HG02798 (cell line): ENCODE data around the gene TAC4.
"Not testable (repeated sequence)": the region's sequence is repeated elsewhere in the genome, so short reads cannot be mapped to it uniquely, and the experiment has no call there.

Source experiments
- ATAC-seq: cut with Tn5 transposase; IDR thresholded peaks from one replicate; pipeline ENCODE4 v1.9.1; 2021; ENCODE audit warnings: mild to moderate bottlenecking; ENCODE audit not compliant: unreplicated experiment, poor library complexity

The TAC4 gene

GRCh38 chr17:49846938-49847712 lies 744 bp downstream of the TAC4 start:
- ATAC-seq, result no peak

- ATAC-seq, result no peak
These were observed 2.5 kb downstream of the TAC4 start for GRCh38 chr17:49845321-49845720.

- ATAC-seq, result no peak
These were observed 4.0 kb downstream of the TAC4 start for GRCh38 chr17:49843774-49844350.

GRCh38 chr17:49842846-49843245 lies 5.0 kb downstream of the TAC4 start:
- ATAC-seq, result no peak

- ATAC-seq, result no peak
These were observed 5.5 kb downstream of the TAC4 start for GRCh38 chr17:49842371-49842770.

- ATAC-seq, result no peak
These were observed 6.3 kb downstream of the TAC4 start for GRCh38 chr17:49841548-49841947.

- no peak for ATAC-seq
These were observed 8.4 kb downstream of the TAC4 start for GRCh38 chr17:49839455-49839854.

- ATAC-seq, result no peak
These were observed 11.5 kb downstream of the TAC4 start for GRCh38 chr17:49836111-49837030.

GRCh38 chr17:49835472-49835871 lies 12.4 kb downstream of the TAC4 start:
- no peak for ATAC-seq

- no peak for ATAC-seq
These were observed 13.6 kb downstream of the TAC4 start for GRCh38 chr17:49834118-49834743.

- no peak for ATAC-seq
These were observed 14.8 kb downstream of the TAC4 start for GRCh38 chr17:49832840-49833599.

GRCh38 chr17:49830605-49831004 lies 17.3 kb downstream of the TAC4 start:
- no peak for ATAC-seq

- no peak for ATAC-seq
These were observed 18.8 kb downstream of the TAC4 start for GRCh38 chr17:49829026-49829425.

- ATAC-seq, result not testable (repeated sequence)
These were observed 19.5 kb downstream of the TAC4 start for GRCh38 chr17:49828325-49828724.

GRCh38 chr17:49825645-49826044 lies 22.2 kb downstream of the TAC4 start:
- ATAC-seq, result no peak

GRCh38 chr17:49823614-49824013 lies 24.3 kb downstream of the TAC4 start:
- ATAC-seq, result no peak

- no peak for ATAC-seq
These were observed 25.0 kb downstream of the TAC4 start for GRCh38 chr17:49822829-49823228.

- ATAC-seq, result no peak
These were observed 26.0 kb downstream of the TAC4 start for GRCh38 chr17:49821916-49822315.

GRCh38 chr17:49821466-49821865 lies 26.4 kb downstream of the TAC4 start:
- ATAC-seq, result no peak

GRCh38 chr17:49820773-49821172 lies 27.1 kb downstream of the TAC4 start:
- ATAC-seq, result no peak
